H9 (cell line): ENCODE results near the gene ADA. TPM values are rescaled to one million over a fixed set of nuclear protein-coding genes. Genes with fewer than 3 reads are reported as not detected.

Experiments
- DNase-seq: peaks from one replicate; pipeline ENCODE4 v3.0.0-alpha.2; 2017
- H2AFZ ChIP-seq: one replicate; pipeline ENCODE4 v1.6.1; 2013; ENCODE audit warnings: mild to moderate bottlenecking, low read length, control low read depth, moderate library complexity
- H2AK5ac ChIP-seq: 2 replicates; pipeline ENCODE4 v1.6.1; 2013; ENCODE audit warnings: low read length, control low read depth, mixed read lengths; ENCODE audit not compliant: insufficient read length
- H2BK120ac ChIP-seq: one replicate; pipeline ENCODE4 v1.6.1; 2013; ENCODE audit warnings: low read depth, mild to moderate bottlenecking, low read length, control low read depth, inconsistent platforms; ENCODE audit not compliant: poor library complexity, severe bottlenecking
- H2BK12ac ChIP-seq: 2 replicates; pipeline ENCODE4 v1.6.1; 2013; ENCODE audit warnings: low read length, control low read depth, mixed read lengths, low read depth; ENCODE audit not compliant: insufficient read length
- H2BK15ac ChIP-seq: 2 replicates; pipeline ENCODE4 v1.6.1; 2013; ENCODE audit warnings: low read depth, low read length, control low read depth
- H2BK20ac ChIP-seq: one replicate; pipeline ENCODE4 v1.6.1; 2013; ENCODE audit warnings: low read depth, mild to moderate bottlenecking, low read length, control low read depth, inconsistent platforms; ENCODE audit not compliant: poor library complexity, severe bottlenecking
- H2BK5ac ChIP-seq: 2 replicates; pipeline ENCODE4 v1.6.1; 2013; ENCODE audit warnings: low read length, control low read depth, mixed read lengths; ENCODE audit not compliant: insufficient read length
- H3K14ac ChIP-seq: 2 replicates; pipeline ENCODE4 v1.6.1; 2013; ENCODE audit warnings: low read length, control low read depth; ENCODE audit not compliant: insufficient read depth
- H3K18ac ChIP-seq: 2 replicates; pipeline ENCODE4 v1.6.1; 2013; ENCODE audit warnings: low read depth, mild to moderate bottlenecking, mixed read lengths, low read length, control low read depth; ENCODE audit not compliant: insufficient read length
- H3K23ac ChIP-seq: 2 replicates; pipeline ENCODE4 v1.6.1; 2013; ENCODE audit warnings: low read length, control low read depth, mixed read lengths, low read depth; ENCODE audit not compliant: insufficient read length
- H3K23me2 ChIP-seq: 2 replicates; pipeline ENCODE4 v1.6.1; 2013; ENCODE audit warnings: low read depth, mild to moderate bottlenecking, mixed read lengths, low read length, control low read depth; ENCODE audit not compliant: insufficient read length, poor library complexity, severe bottlenecking
- H3K27ac ChIP-seq: 2 replicates; pipeline ENCODE4 v1.5.1; 2013; ENCODE audit warnings: low read length, control low read depth, mixed read lengths, low read depth; ENCODE audit not compliant: insufficient read length
- H3K27me3 ChIP-seq: 2 replicates; pipeline ENCODE4 v1.6.1; 2013; ENCODE audit warnings: low read length, control low read depth, inconsistent platforms; ENCODE audit not compliant: insufficient read depth
- H3K4ac ChIP-seq: 2 replicates; pipeline ENCODE4 v1.6.1; 2013; ENCODE audit warnings: low read depth, mild to moderate bottlenecking, control low read depth, inconsistent platforms, low read length, moderate library complexity
- H3K4me1 ChIP-seq: 2 replicates; pipeline ENCODE4 v1.6.1; 2013; ENCODE audit warnings: low read length, control low read depth, inconsistent platforms; ENCODE audit not compliant: insufficient read depth
- H3K4me2 ChIP-seq: 2 replicates; pipeline ENCODE4 v1.6.1; 2013; ENCODE audit warnings: low read length, control low read depth, mixed read lengths; ENCODE audit not compliant: insufficient read length, insufficient read depth
- H3K56ac ChIP-seq: 2 replicates; pipeline ENCODE4 v1.6.1; 2013; ENCODE audit warnings: low read depth, mild to moderate bottlenecking, mixed read lengths, low read length, control low read depth; ENCODE audit not compliant: insufficient read length
- H3K79me1 ChIP-seq: 2 replicates; pipeline ENCODE4 v1.6.1; 2013; ENCODE audit warnings: low read depth, mild to moderate bottlenecking, moderate library complexity, low read length, control low read depth, inconsistent platforms; ENCODE audit not compliant: insufficient read depth, poor library complexity, severe bottlenecking
- H3K79me2 ChIP-seq: 2 replicates; pipeline ENCODE4 v1.6.1; 2013; ENCODE audit warnings: low read length, control low read depth, inconsistent platforms; ENCODE audit not compliant: insufficient read depth
- H3K9ac ChIP-seq: 2 replicates; pipeline ENCODE4 v1.6.1; 2013; ENCODE audit warnings: low read length, control low read depth, mixed read lengths; ENCODE audit not compliant: insufficient read length; ENCODE audit errors: extremely low read depth
- H3K9me3 ChIP-seq: one replicate; pipeline ENCODE4 v1.6.1; 2013; ENCODE audit warnings: low read depth, low read length, inconsistent platforms; ENCODE audit not compliant: control insufficient read depth
- H3T11ph ChIP-seq: one replicate; pipeline ENCODE4 v1.6.1; 2013; ENCODE audit warnings: mild to moderate bottlenecking, low read length, control low read depth, inconsistent platforms
- H4K20me1 ChIP-seq: one replicate; pipeline ENCODE4 v1.6.1; 2013; ENCODE audit not compliant: control insufficient read depth, insufficient read length, insufficient read depth
- H4K5ac ChIP-seq: 2 replicates; pipeline ENCODE4 v1.6.1; 2013; ENCODE audit warnings: low read depth, mild to moderate bottlenecking, mixed read lengths, low read length, control low read depth; ENCODE audit not compliant: insufficient read length
- H4K8ac ChIP-seq: replicated peaks from 2 replicates; pipeline ENCODE4 v1.6.1; 2013; ENCODE audit warnings: low read length, control low read depth, mixed read lengths, low read depth; ENCODE audit not compliant: insufficient read length
- H4K91ac ChIP-seq: 2 replicates; pipeline ENCODE4 v1.6.1; 2013; ENCODE audit warnings: low read depth, mild to moderate bottlenecking, moderate library complexity, mixed read lengths, low read length, control low read depth; ENCODE audit not compliant: insufficient read length
- H3K27ac Mint-ChIP-seq, 3 experiments: 2 replicates in 2 of 3; 3 replicates in 1 of 3; pipeline ENCODE4 v1.8.0; 2020 to 2021; ENCODE audit warnings: mixed read lengths in 3 of 3, mild to moderate bottlenecking in 1 of 3, moderate library complexity in 1 of 3
- H3K27me3 Mint-ChIP-seq: 2 replicates; pipeline ENCODE4 v1.8.0; 2021; ENCODE audit warnings: low read depth, mild to moderate bottlenecking, moderate library complexity, mixed read lengths
- H3K36me3 Mint-ChIP-seq, 3 experiments: 2 replicates in 2 of 3; 3 replicates in 1 of 3; pipeline ENCODE4 v1.8.0; 2020 to 2021; ENCODE audit warnings: low read depth in 3 of 3, mixed read lengths in 3 of 3; ENCODE audit not compliant: insufficient read depth in 1 of 3
- H3K4me1 Mint-ChIP-seq, 2 experiments: 2 replicates each; pipeline ENCODE4 v1.8.0; 2020; ENCODE audit warnings: mixed read lengths in 2 of 2
- H3K4me3 Mint-ChIP-seq, 2 experiments: 2 replicates in 1 of 2; 3 replicates in 1 of 2; pipeline ENCODE4 v1.8.0; 2020 to 2021; ENCODE audit warnings: mild to moderate bottlenecking in 2 of 2, mixed read lengths in 2 of 2, moderate library complexity in 1 of 2
- H3K9me3 Mint-ChIP-seq, 2 experiments: 2 replicates in 1 of 2; 3 replicates in 1 of 2; pipeline ENCODE4 v1.8.0; 2020; ENCODE audit warnings: mild to moderate bottlenecking in 2 of 2, mixed read lengths in 2 of 2, moderate library complexity in 1 of 2
- WGBS: extraction: QIAGEN DNeasy Blood & Tissue Kit; methylation state at CpG from one replicate; pipeline ENCODE4 v1.1.7; 2013; ENCODE audit warnings: missing lambda C conversion rate, low lambda C conversion rate, mixed read lengths; ENCODE audit not compliant: insufficient read length; ENCODE audit errors: extremely low coverage; 5-methylcytosine and 5-hydroxymethylcytosine counted together
- total RNA-seq: library from RNA; stranded (reverse); gene quantifications from 2 replicates; pipeline ENCODE4 v1.2.1, GENCODE V29; 2021
- TF ChIP-seq, protein P1 (sequence below): fragments of 200-600 bp; sonication (generic); conservative IDR thresholded peaks from 3 replicates; pipeline ENCODE4 v1.8.0; 2021; ENCODE audit warnings: antibody characterized with exemption, mild to moderate bottlenecking

ADA gene
- total RNA-seq, 1 experiment from 2014 or later, result 22.0 TPM

GRCh38 chr20:44597930-44598329 lies 53.6 kb downstream of the ADA start:
- Histone ChIP-seq H3K4ac (no peak overlapping the region), H4K20me1 (no peaks in the 10 kb centered on the region), H2BK20ac (no peak overlapping the region), H3K4me2 (no peak overlapping the region), H2BK5ac (no peak overlapping the region), H3K23me2 (no peaks in the 10 kb centered on the region), H2AK5ac (no peak overlapping the region), H3K23ac (no peak overlapping the region), H3K4me1 (peaks cover 8% of the 10 kb centered on the region; the same call in 1 of the 2 replicates), H3K79me2 (no peaks in the 10 kb centered on the region), H2AFZ (no peak overlapping the region), H4K91ac (no peak overlapping the region), H3K56ac (no peak overlapping the region), H2BK15ac (no peak overlapping the region), H4K5ac (no peak overlapping the region), H2BK12ac (no peak overlapping the region), H3K9me3 (no peaks in the 10 kb centered on the region), H3K27me3 (no peaks in the 10 kb centered on the region), H3K27ac (no peak overlapping the region), H3K14ac (no peak overlapping the region), H3K9ac (no peak overlapping the region), H3K79me1 (no peaks in the 10 kb centered on the region), H3T11ph (no peak overlapping the region), H4K8ac (no peak overlapping the region), H3K18ac (no peak overlapping the region), H2BK120ac (no peak overlapping the region)
- TF ChIP-seq, protein P1, sequence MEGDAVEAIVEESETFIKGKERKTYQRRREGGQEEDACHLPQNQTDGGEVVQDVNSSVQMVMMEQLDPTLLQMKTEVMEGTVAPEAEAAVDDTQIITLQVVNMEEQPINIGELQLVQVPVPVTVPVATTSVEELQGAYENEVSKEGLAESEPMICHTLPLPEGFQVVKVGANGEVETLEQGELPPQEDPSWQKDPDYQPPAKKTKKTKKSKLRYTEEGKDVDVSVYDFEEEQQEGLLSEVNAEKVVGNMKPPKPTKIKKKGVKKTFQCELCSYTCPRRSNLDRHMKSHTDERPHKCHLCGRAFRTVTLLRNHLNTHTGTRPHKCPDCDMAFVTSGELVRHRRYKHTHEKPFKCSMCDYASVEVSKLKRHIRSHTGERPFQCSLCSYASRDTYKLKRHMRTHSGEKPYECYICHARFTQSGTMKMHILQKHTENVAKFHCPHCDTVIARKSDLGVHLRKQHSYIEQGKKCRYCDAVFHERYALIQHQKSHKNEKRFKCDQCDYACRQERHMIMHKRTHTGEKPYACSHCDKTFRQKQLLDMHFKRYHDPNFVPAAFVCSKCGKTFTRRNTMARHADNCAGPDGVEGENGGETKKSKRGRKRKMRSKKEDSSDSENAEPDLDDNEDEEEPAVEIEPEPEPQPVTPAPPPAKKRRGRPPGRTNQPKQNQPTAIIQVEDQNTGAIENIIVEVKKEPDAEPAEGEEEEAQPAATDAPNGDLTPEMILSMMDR, result no peak
- WGBS, result no CpG with 5 or more reads among the region's 4 CpGs
- no peaks in the 10 kb centered on the region for H3K36me3 Mint-ChIP-seq
- H3K27ac Mint-ChIP-seq, result peak overlapping the region in 1 of 3 experiments; percentile 23; a peak in 2 of 7 replicates
- H3K4me1 Mint-ChIP-seq, result peaks cover 35 to 41% of the 10 kb centered on the region in 2 experiments
- DNase-seq, result no peak
- H3K9me3 Mint-ChIP-seq, result no peaks in the 10 kb centered on the region
- H3K27me3 Mint-ChIP-seq, result no peaks in the 10 kb centered on the region
- no peak overlapping the region for H3K4me3 Mint-ChIP-seq
